ENCODE measurements around the gene PDLIM5. TPM values are rescaled to one million over a fixed set of nuclear protein-coding genes. Genes with fewer than 3 reads are reported as not detected.

Gene PDLIM5
- total RNA-seq, 1 donor from 2014 or later: 82.9 TPM

- no peaks in the 10 kb centered on the region for H3K36me3 ChIP-seq (ENCODE audit: control insufficient read depth, insufficient read depth, low read length)
- FAIRE-seq (no peak), DNase-seq (ENCODE audit: low read depth) (peak; percentile 63)
- no peak overlapping the region for H3K4me3 ChIP-seq (ENCODE audit: low read depth, low read length)
- TF ChIP-seq CTCF (IDR thresholded peaks at IDR 0.05; ENCODE audit: insufficient read depth, low read length, severe bottlenecking): no peak
- H3K27me3 ChIP-seq (ENCODE audit: control insufficient read depth, insufficient read depth, low read length): no peaks in the 10 kb centered on the region
These were observed 81.9 kb downstream of the PDLIM5 start for GRCh38 chr4:94533405-94534223.

- H3K4me3 ChIP-seq (ENCODE audit: low read depth, low read length): no peak overlapping the region
- no peaks in the 10 kb centered on the region for H3K27me3 ChIP-seq (ENCODE audit: control insufficient read depth, insufficient read depth, low read length)
- DNase-seq (ENCODE audit: low read depth) (peak; percentile 72), FAIRE-seq (peak; percentile 55)
- H3K36me3 ChIP-seq (ENCODE audit: control insufficient read depth, insufficient read depth, low read length): no peaks in the 10 kb centered on the region
- no peak for TF ChIP-seq CTCF (IDR thresholded peaks at IDR 0.05; ENCODE audit: insufficient read depth, low read length, severe bottlenecking)
These were observed 82.9 kb downstream of the PDLIM5 start for GRCh38 chr4:94534401-94535312.

GRCh38 chr4:94536049-94536448 is 84.3 kb downstream of the PDLIM5 start:
- Histone ChIP-seq H3K36me3 (ENCODE audit: control insufficient read depth, insufficient read depth, low read length) (no peaks in the 10 kb centered on the region), H3K4me3 (ENCODE audit: low read depth, low read length) (no peak overlapping the region), H3K27me3 (ENCODE audit: control insufficient read depth, insufficient read depth, low read length) (no peaks in the 10 kb centered on the region)
- DNase-seq (ENCODE audit: low read depth): no peak
- no peak for FAIRE-seq
- TF ChIP-seq CTCF (IDR thresholded peaks at IDR 0.05; ENCODE audit: insufficient read depth, low read length, severe bottlenecking): no peak

GRCh38 chr4:94536649-94537469 is 85.1 kb downstream of the PDLIM5 start:
- H3K27me3 ChIP-seq (ENCODE audit: control insufficient read depth, insufficient read depth, low read length): no peaks in the 10 kb centered on the region
- no peak for FAIRE-seq
- no peaks in the 10 kb centered on the region for H3K36me3 ChIP-seq (ENCODE audit: control insufficient read depth, insufficient read depth, low read length)
- DNase-seq (ENCODE audit: low read depth): no peak
- H3K4me3 ChIP-seq (ENCODE audit: low read depth, low read length): no peak overlapping the region
- TF ChIP-seq CTCF (IDR thresholded peaks at IDR 0.05; ENCODE audit: insufficient read depth, low read length, severe bottlenecking): no peak

- no peak for TF ChIP-seq CTCF (IDR thresholded peaks at IDR 0.05; ENCODE audit: insufficient read depth, low read length, severe bottlenecking)
- FAIRE-seq: no peak
- DNase-seq (ENCODE audit: low read depth): no peak
- Histone ChIP-seq H3K27me3 (ENCODE audit: control insufficient read depth, insufficient read depth, low read length) (no peaks in the 10 kb centered on the region), H3K36me3 (ENCODE audit: control insufficient read depth, insufficient read depth, low read length) (no peaks in the 10 kb centered on the region), H3K4me3 (ENCODE audit: low read depth, low read length) (no peak overlapping the region)
These were observed 86.3 kb downstream of the PDLIM5 start for GRCh38 chr4:94537921-94538628.
